Measurements from ENCODE around the gene TRIM31.

DNA sequence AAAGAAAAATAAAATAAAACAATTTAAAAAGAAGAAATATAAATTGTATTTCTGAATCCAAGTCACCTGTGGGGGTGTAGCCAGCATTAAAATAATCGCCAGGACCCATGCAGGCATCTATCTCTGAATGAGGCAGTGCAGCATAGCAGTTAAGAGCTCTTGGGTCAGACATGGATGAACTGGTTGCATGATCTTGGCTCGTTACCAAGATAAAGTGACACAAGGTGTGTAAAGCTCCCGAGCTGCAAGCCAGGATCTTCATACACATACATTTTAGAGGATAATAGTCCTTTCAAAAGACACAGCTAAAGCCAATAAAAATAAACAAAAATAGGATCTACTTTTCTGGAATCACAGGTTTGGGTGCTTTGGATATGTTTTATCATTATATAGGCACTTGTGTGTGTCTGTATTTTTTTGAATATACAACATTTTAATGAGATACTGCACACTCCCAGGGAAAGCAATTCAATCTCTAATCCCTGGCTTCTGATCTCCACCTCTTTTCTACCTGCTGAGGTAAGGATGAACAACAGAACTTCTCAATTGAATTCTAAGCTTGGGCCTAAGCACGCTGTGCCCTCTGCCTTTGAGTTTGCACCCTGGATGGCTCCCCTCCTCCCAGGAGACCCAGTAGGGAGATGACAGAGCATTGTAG lies 39.3 kb upstream of the TRIM31 start:
- TF ChIP-seq, protein P1, sequence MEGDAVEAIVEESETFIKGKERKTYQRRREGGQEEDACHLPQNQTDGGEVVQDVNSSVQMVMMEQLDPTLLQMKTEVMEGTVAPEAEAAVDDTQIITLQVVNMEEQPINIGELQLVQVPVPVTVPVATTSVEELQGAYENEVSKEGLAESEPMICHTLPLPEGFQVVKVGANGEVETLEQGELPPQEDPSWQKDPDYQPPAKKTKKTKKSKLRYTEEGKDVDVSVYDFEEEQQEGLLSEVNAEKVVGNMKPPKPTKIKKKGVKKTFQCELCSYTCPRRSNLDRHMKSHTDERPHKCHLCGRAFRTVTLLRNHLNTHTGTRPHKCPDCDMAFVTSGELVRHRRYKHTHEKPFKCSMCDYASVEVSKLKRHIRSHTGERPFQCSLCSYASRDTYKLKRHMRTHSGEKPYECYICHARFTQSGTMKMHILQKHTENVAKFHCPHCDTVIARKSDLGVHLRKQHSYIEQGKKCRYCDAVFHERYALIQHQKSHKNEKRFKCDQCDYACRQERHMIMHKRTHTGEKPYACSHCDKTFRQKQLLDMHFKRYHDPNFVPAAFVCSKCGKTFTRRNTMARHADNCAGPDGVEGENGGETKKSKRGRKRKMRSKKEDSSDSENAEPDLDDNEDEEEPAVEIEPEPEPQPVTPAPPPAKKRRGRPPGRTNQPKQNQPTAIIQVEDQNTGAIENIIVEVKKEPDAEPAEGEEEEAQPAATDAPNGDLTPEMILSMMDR (IDR thresholded peaks at IDR 0.05), result no peak
- no peak for TF ChIP-seq POLR2A (IDR thresholded peaks at IDR 0.05)
- TF ChIP-seq EP300 (IDR thresholded peaks at IDR 0.05), result no peak
